HUDEP-2 (cell line): Measurements from ENCODE around the gene CNTLN.
"Not testable (repeated sequence)": the region's sequence is repeated elsewhere in the genome, so short reads cannot be mapped to it uniquely, and the experiment has no call there.

ENCODE experiments used
- DNase-seq, 76 experiments: peaks; one replicate each; lab custom pipeline; 2025; ENCODE audit not compliant: unreplicated experiment in 76 of 76; lab: John Stamatoyannopoulos, UW

The CNTLN gene

DNA sequence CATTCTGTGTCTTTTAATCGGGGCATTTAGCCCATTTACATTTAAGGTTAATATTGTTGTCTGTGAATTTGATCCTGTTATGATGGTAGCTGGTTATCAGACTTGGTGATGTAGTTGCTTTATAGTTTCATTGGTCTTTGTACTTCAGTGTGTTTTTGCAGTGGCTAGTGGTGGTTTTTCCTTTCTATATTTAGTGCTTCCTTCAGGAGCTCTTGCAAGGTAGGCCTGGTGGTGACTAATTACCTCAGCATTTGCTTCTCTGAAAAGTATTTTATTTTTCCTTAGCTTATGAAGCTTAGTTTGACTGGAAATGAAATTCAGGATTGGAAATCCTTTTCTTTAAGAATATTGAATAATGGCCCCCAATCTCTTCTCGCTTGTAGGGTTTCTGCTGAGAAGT, 156.9 kb downstream of the CNTLN start:
- no peak for DNase-seq

DNA sequence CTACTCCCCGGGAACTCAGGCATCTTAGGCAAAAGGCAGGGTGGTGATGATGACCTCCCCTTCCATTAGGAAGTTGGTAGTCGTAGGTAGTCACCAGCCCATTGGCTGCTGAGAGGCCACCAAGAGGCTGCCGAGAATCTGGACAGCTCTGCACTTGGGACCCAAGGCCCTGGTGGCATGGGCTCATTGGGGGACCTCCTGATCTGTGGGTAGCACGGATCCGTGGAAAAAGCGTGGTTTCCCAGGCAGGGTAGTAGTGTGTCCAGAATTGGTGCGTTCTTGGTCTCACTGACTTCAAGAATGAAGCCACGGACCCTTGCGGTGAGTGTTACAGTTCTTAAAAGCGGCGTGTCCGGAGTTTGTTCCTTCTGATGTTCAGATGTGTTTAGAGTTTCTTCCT, 158.8 kb downstream of the CNTLN start:
- no peak for DNase-seq

DNA sequence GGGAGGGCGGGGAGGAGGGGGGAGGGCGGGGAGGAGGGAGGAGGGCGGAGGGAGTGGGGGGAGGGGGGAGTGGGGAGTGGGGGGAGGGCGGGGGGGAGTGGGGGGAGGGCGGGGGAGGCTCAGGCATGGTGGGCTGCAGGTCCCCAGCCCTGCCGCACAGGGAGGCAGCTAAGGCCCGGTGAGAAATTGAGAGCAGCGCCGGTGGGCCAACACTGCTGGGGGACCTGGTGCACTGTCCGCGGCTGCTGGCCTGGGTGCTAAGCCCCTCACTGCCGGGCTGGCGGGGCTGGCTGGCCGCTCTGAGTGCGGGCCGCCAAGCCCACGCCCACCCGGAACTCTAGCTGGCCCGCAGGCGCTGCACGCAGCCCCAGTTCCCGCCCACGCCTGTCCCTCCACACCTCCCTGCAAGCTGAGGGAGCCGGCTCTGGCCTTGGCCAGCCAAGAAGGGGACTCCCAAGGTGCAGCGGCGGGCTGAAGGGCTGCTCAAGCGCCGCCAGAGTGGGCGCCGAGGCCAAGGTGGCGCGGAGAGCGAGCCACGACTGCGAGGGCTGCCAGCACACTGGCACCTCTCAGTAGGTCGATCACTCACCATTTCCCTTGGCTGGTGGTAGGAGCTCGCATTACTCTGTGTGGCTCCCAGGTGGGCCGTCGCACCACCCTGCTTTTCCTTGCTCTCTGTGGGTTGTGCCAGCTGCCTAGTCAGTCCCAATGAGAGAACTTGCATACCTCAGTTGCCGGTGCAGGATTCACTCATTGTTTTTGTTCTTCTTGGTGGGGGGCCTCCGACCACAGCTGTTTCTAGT, 160.2 kb downstream of the CNTLN start:
- DNase-seq = no peak

- no peak for DNase-seq
Measured at GRCh38 chr9:17315341-17315740, 180.5 kb downstream of the CNTLN start.

- peak in 1 of 76 experiments; percentile 5 for DNase-seq
Measured at GRCh38 chr9:17318821-17319320, 184.0 kb downstream of the CNTLN start.

DNA sequence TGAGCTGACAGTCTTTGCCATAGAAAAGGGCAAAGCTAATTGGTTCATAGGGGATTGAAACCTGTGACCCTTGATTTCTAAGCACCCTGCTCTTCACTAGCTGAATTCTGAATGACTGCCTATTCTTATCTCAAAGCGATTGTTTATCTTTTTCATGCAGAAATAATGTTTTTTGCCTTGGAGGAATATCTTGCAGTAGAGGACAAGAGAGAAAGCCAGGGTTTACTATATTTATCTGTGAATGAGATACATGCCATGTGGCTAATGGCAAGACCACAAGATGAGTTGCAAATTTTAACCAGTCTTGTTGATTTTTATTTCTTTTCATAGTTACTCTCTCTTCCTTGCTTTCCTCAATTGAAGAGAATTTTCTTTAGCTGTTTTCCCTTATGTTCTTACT, 185.0 kb downstream of the CNTLN start:
- DNase-seq = peak in 36 of 76 experiments; percentile 18 to 92 (median 73)

DNA sequence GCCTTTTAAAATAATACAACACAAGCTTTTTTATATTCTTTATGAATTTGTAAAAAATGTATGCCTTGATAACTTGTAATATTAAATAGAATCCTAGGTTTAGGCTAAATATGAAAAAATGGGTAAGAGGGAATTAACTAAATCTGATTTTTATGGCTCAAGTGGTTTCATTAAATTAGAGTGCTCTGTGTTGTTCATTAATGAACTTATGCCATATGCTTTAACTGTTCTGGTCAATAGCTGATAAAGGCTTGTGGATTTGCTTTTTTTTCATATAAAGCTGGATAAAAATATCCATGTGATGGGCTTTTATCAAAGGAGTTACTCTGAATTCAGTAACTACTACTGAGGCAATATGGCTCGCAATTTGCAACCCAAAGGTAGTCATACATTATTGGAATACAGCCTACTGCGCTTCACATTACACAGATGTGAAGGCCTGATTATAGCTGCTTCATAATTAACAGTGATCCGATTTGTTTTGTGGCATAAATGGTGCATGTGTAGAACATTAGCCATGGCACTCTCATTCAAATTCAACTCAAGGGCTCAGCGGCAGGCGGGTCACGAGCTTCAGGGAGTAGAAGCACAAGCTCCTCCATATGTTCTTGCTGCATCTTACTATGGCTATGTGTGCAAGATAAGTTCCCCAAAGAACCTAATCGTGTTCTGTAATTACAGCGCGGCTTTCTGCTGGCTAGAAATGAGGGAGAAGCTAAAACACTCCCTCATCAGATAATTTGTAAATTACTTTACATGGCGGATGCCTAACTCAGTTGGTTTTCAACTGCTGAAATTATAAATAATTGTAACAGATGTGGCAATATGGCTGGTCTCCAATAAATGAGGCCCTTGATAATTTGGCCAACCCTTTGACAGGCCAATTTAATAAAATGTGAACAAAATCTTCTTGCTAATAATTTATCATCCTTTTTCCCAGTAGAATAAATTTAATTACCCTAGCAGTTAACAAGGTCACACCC, 188.3 kb downstream of the CNTLN start:
- DNase-seq = no peak

DNA sequence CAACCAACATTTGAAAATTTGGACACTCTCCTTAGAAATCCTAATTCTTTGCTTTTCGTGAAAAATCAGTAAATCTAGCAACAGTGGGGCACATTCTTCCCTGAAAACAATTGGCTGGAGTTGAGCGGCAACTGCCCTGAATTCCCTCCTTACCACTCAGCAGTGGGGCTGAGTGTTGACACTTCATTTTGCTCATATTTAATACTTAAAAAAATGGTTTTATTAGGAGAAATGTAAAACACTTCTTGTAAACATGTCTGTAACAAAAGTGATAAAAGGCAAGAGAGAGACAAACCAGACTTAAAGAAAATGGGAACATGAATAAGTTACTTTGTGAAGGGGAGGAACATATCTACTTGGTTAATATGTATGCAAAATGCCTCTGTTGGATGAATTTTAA, 193.5 kb downstream of the CNTLN start:
- no peak for DNase-seq

DNA sequence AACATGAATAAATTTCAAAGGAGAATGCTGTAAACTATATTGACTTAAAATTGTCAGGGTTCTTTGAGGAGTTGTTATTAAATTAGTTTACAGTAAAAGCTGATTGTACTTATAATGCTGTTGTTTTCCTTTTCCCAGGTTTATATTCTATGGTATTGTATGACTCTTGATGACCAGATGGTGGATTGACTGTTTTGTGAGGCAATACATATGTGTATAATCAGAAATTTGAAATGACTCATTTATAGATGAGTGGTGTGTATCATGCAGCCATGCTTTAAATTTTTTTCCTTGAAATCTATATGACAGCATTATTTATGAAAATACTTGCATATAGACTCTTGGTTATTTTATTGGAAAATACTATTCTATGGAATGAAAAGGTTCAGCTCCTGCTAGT, 195.3 kb downstream of the CNTLN start:
- DNase-seq = no peak

DNA sequence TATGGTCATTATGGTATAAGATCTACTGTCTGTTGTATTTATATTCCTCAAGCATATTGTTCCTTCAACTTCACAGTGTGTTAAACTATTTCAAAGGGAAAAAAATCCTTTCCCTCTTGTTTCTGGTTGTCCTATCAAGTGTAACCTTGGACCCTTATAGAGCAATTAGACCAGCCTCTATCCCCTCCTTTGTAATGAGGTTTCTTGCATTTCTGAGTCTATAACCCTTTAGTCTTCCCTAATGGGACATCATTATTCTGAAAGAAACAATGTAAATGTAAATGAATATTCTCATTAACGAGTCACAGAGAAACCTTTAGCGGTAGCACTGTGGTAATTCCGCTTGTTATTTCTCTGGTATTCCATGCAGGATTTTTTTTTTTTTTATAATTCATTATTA, 197.3 kb downstream of the CNTLN start:
- no peak for DNase-seq

DNA sequence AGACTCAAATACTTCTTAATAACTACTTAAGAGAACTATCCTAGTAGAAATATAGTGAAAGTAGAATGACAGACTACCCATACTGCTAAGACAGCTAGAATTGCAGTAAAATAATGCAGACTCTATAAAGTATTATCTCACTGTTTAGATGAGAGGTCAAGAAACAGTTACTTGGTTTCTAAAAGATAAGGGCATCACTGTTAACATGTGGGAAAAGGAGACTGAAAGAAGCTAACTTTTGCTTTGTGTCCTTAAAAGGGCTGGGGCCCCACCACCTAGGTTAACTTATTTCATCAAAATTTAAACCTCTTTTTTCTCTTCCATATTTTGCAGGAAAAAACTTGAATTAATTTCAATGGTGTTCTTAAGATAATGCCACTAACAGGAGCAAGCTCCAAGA, 204.3 kb downstream of the CNTLN start:
- peak in 2 of 76 experiments; percentile 4 to 25 for DNase-seq

- no peak for DNase-seq
Measured at GRCh38 chr9:17342696-17343095, 207.9 kb downstream of the CNTLN start.

DNA sequence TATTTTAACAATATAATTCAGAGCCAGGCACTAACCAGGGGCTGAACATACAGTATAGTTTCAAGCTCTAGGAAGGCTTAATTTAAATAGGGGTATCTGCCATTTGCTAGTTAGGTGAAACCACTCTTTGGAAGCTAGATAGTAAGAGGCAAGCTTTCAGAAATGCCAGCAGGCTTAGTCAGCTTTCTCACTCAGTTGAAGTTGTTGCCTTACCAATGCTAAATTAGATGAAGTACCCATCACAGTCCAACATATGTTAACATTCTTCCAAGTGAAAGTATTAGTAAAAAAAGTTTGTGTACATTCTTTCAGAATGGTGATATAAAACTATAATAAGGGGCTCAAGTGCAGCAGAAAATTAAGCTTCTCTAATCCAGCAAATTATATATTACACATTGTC, 215.0 kb downstream of the CNTLN start:
- no peak for DNase-seq

GRCh38 chr9:17354006-17354405, 219.2 kb downstream of the CNTLN start:
- DNase-seq = not testable (repeated sequence)

GRCh38 chr9:17361378-17361777, 226.5 kb downstream of the CNTLN start:
- no peak for DNase-seq

DNA sequence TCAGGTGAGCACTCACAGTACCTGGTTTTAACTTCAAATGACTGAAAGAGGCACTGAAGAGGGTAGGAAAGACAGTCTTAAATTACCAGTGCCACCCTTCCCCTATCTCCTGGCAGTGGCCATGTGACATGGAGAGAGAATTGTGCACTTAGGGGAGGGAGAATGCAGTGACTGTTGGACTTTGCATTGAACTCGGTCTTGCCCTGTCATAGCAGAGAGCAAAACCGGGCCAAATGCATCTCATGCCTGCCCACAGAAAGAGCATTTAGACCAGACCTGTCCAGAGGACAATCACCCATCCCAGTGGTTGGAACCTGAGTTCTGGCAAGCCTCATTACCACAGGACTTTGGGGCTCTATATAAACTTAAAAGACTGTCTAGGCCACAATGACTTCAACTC, 232.2 kb downstream of the CNTLN start:
- no peak for DNase-seq

DNA sequence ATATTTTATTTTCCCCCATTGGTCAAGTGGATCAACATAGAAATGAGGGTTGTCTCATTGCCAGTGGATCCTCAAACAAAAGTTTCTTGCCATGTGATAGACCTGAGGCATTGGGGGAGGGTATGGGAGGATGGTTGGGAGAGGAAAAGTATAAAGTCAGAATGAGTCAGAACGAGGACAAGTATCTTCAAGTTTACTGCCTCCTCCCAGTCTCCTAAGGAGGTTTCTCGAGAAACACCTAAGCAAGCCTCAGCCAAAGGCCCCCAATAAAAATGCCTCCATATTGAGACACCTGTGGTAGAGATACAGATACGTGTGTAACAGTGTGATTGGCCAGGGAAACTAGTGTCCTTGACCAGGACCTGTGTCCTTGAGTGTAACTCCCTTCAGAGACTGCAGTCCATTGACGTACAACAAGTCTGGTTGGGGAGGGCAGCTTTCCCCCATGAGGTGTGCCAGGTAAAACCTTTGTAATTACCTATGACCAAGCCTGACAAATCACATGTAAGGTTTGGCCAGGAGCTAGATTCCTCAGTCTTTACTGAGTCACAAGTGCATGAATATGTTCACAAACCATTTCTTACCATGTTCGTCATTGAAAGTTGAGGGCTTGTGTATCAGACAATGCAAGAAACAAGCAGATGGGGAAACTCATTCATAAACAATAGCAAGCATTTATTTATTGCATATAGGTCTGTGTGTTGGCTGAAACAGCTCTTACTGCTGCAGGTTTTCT, 245.5 kb downstream of the CNTLN start:
- no peak for DNase-seq

DNA sequence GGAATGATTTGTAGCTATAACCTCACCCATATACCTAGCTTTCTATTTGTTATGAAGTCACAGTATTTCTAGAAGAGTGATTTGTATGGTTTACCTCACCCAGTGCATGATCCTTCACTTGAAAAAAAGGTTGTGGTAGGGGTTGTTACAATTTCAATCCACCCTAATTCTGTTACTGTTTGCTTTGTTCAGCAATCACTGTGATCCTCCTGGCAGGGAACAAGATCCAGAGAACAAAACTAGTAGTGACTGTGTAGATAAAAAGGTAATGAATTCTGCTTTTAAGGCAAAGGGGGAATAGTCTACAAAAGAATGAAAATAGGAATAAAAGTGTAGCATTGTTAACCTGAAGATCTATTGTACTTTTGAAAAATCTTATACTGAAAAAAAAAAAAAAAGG, 252.7 kb downstream of the CNTLN start:
- no peak for DNase-seq

- DNase-seq = no peak
Measured at GRCh38 chr9:17389026-17389425, 254.2 kb downstream of the CNTLN start.

DNA sequence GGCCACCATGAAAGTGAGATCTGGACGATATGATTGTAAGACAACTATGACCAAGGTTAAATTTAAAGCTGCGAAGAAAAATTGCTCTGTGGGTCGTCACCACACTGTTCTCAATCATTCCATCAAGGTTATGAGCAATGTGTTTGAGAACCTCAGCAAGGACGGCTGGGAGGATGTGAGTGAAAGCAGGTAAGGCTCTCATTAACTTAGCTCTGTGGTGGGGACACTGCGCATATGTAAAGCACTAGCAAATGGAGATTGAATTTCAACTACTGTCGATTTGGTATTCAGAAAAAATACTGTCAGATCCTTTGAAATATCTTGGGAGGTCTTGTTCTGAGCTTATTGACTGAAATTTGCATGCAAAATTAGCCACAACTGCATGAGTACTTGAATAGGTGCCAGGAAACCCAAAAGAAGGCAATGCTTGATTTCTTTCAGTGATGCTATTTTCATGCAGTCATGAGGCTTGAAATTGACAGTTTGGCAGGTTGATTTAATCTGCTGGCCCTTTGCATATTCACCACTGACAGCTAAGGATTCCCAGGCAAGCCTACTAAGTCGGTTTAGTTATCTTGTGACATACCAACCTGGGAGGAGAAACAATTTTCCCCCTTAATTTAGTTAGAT, 260.2 kb downstream of the CNTLN start:
- no peak for DNase-seq
